Suppressor macrophage (primary cell): ENCODE results near the gene FITM1.

Experiments
- DNase-seq, 4 experiments: peaks; one replicate each; pipeline ENCODE4 v3.0.0-alpha.2; 2020 to 2022

The FITM1 gene

GRCh38 chr14:24162093-24162492 is 31.6 kb downstream of the FITM1 start:
- DNase-seq, result no peak

- DNase-seq, result no peak
These were observed 34.1 kb downstream of the FITM1 start for GRCh38 chr14:24164518-24164991.

GRCh38 chr14:24165785-24166184 is 35.3 kb downstream of the FITM1 start:
- DNase-seq, result no peak

GRCh38 chr14:24167469-24168114 is 37.1 kb downstream of the FITM1 start:
- peak; percentile 45 to 72 (median 58) for DNase-seq

GRCh38 chr14:24171422-24172260 is 41.2 kb downstream of the FITM1 start, which contains the start of gene REC8:
Gene REC8 (plus strand): TSS chr14:24172080. CDS start chr14:24172553, 473 bp downstream.
- DNase-seq, result peak in 2 of 4 experiments; percentile 11 to 25

GRCh38 chr14:24172261-24172860 is 41.9 kb downstream of the FITM1 start:
- no peak for DNase-seq

- no peak for DNase-seq
These were observed 42.4 kb downstream of the FITM1 start for GRCh38 chr14:24172871-24173281.

- no peak for DNase-seq
These were observed 46.1 kb downstream of the FITM1 start for GRCh38 chr14:24176599-24176998.

GRCh38 chr14:24177041-24177825 is 46.8 kb downstream of the FITM1 start:
- no peak for DNase-seq

- no peak for DNase-seq
These were observed 47.4 kb downstream of the FITM1 start for GRCh38 chr14:24177891-24178290.

GRCh38 chr14:24178399-24179178 is 48.1 kb downstream of the FITM1 start:
- DNase-seq, result no peak

- no peak for DNase-seq
These were observed 49.0 kb downstream of the FITM1 start for GRCh38 chr14:24179294-24179960.

GRCh38 chr14:24179961-24180796 is 49.7 kb downstream of the FITM1 start:
- no peak for DNase-seq

GRCh38 chr14:24181371-24182077 is 51.1 kb downstream of the FITM1 start:
- DNase-seq, result no peak
